NT2/D1 (cell line): ENCODE results near the gene SPTBN2.

Experiments
- SUZ12 ChIP-seq: IDR thresholded peaks from 2 replicates; pipeline ENCODE4 v1.6.1; 2011; ENCODE audit not compliant: insufficient read length, insufficient read depth; ENCODE audit errors: extremely low read depth
- YY1 ChIP-seq: IDR thresholded peaks from 2 replicates; pipeline ENCODE4 v1.6.1; 2011; ENCODE audit not compliant: insufficient read length, insufficient read depth
- ZNF274 ChIP-seq: IDR thresholded peaks from 2 replicates; pipeline ENCODE4 v1.6.1; 2011; ENCODE audit warnings: mild to moderate bottlenecking, low read depth, low read length

- TF ChIP-seq ZNF274: no peak
- no peak for TF ChIP-seq YY1
- TF ChIP-seq SUZ12: no peak
These were observed 85.1 kb downstream of the SPTBN2 start for GRCh38 chr11:66643745-66644437.
